GM12878 (cell line): ENCODE data around the gene MFSD12. TPM values are rescaled to one million over a fixed set of nuclear protein-coding genes. Genes with fewer than 3 reads are reported as not detected.

Experiments
- ATAC-seq: fragments of 200-7000 bp; cut with Tn5 transposase; 3 replicates; pipeline ENCODE4 v1.9.1; 2020; ENCODE audit warnings: mild to moderate bottlenecking, moderate library complexity
- BruUV-seq: library from RNA; stranded (reverse); fragments of 400-500 nt; replicated peaks from 2 replicates; lab custom pipeline; 2021; lab: Mats Ljungman, UMichigan
- CTCF ChIA-PET: fragments of 300-600 bp; sonication (Branson Sonifier 250); formaldehyde crosslinking; extraction: SDS; loops from one replicate; lab custom pipeline; 2021; ENCODE audit warnings: inconsistent platforms; lab: Yijun Ruan, JAX
- POLR2A ChIA-PET: fragments of 350-600 bp; formaldehyde crosslinking; extraction: SDS; loops from one replicate; lab custom pipeline; 2021; ENCODE audit warnings: inconsistent platforms; lab: Charles Lee
- RAD21 ChIA-PET: fragments of 300-600 bp; sonication (Branson Sonifier 250); formaldehyde crosslinking; loops from one replicate; lab custom pipeline; 2023; ENCODE audit warnings: antibody characterized with exemption; ENCODE audit not compliant: unreplicated experiment; lab: Charles Lee
- SMC1A ChIA-PET: fragments of 300-600 bp; sonication (Branson Sonifier 250); formaldehyde crosslinking; loops from one replicate; lab custom pipeline; 2023; ENCODE audit not compliant: unreplicated experiment, uncharacterized antibody; lab: Charles Lee
- DNase-seq: peaks from one replicate; pipeline ENCODE4 v3.0.0-alpha.2; 2011; ENCODE audit warnings: low read depth, low spot score
- FAIRE-seq: peaks from 3 replicates; lab custom pipeline; 2011; peaks lifted over from hg19 to GRCh38; lab: Jason Lieb, UNC
- H2AFZ ChIP-seq: 2 replicates; pipeline ENCODE4 v1.6.0; 2011; ENCODE audit warnings: low read depth, low read length, control low read depth; ENCODE audit not compliant: control insufficient read depth
- H3K27ac ChIP-seq: 2 replicates; pipeline ENCODE4 v1.5.1; 2011; ENCODE audit warnings: control low read depth; ENCODE audit not compliant: control insufficient read depth, insufficient read depth
- H3K27me3 ChIP-seq, 2 experiments: replicated peaks in 1 of 2; 2 replicates each; pipeline versions ENCODE4 v1.6.0 to v1.6.1; 2011; ENCODE audit warnings: low read length in 1 of 2; ENCODE audit not compliant: control insufficient read depth in 2 of 2, insufficient read depth in 2 of 2
- H3K36me3 ChIP-seq, 2 experiments: 2 replicates each; pipeline ENCODE4 v1.5.1; 2011; ENCODE audit warnings: low read length in 1 of 2; ENCODE audit not compliant: control insufficient read depth in 2 of 2, insufficient read depth in 2 of 2
- H3K4me1 ChIP-seq: 2 replicates; pipeline ENCODE4 v1.6.1; 2011; ENCODE audit warnings: mild to moderate bottlenecking, low read length, moderate library complexity, mixed read lengths; ENCODE audit not compliant: control insufficient read depth, insufficient read depth
- H3K4me2 ChIP-seq: 2 replicates; pipeline ENCODE4 v1.6.0; 2011; ENCODE audit warnings: control low read depth; ENCODE audit not compliant: control insufficient read depth, insufficient read depth
- H3K4me3 ChIP-seq: fragments of 200-600 bp; sonication (generic); 2 replicates; pipeline ENCODE4 v1.5.1; 2016
- H3K79me2 ChIP-seq: 2 replicates; pipeline ENCODE4 v1.6.0; 2011; ENCODE audit warnings: low read length; ENCODE audit not compliant: control insufficient read depth, insufficient read depth
- H3K9ac ChIP-seq: 2 replicates; pipeline ENCODE4 v1.8.0; 2011; ENCODE audit warnings: low read length, control low read depth, mixed read lengths; ENCODE audit not compliant: control insufficient read depth, insufficient read depth
- H3K9me3 ChIP-seq: replicated peaks from 3 replicates; pipeline ENCODE4 v1.5.1; 2011; ENCODE audit warnings: mild to moderate bottlenecking, low read length; ENCODE audit not compliant: control insufficient read depth, insufficient read depth
- H4K20me1 ChIP-seq: 2 replicates; pipeline ENCODE4 v1.6.0; 2011; ENCODE audit not compliant: control insufficient read depth, insufficient read depth
- EED ChIP-seq: sonication (generic); IDR thresholded peaks from 2 replicates; pipeline ENCODE4 v1.6.1; 2016; ENCODE audit warnings: antibody characterized with exemption, low read depth
- SIX5 ChIP-seq: IDR thresholded peaks from 2 replicates; pipeline ENCODE4 v1.6.1; 2011; ENCODE audit warnings: mild to moderate bottlenecking, low read depth, low read length, moderate library complexity; ENCODE audit not compliant: severe bottlenecking
- TAF1 ChIP-seq: IDR thresholded peaks from 2 replicates; pipeline ENCODE4 v1.6.1; 2011; ENCODE audit warnings: mild to moderate bottlenecking, low read depth, low read length, borderline replicate concordance
- ZBTB40 ChIP-seq: fragments of 450-650 bp; IDR thresholded peaks from 2 replicates; pipeline ENCODE4 v1.6.1; 2016; ENCODE audit warnings: mild to moderate bottlenecking, moderate library complexity, borderline replicate concordance
- WGBS: methylation state at CpG from one replicate; pipeline ENCODE4 v1.1.6; 2016; ENCODE audit warnings: low lambda C conversion rate; ENCODE audit not compliant: insufficient replicate concordance, insufficient coverage; ENCODE audit errors: missing lambda C conversion rate; 5-methylcytosine and 5-hydroxymethylcytosine counted together
- in situ Hi-C: fragments of 300-500 bp; cut with MboI; formaldehyde crosslinking; loops from 9 replicates; pipeline ENCODE4 v1.14.3; 2018; ENCODE audit warnings: mixed read lengths
- intact Hi-C: fragments of 100-400 bp; cut with micrococcal nuclease; formaldehyde crosslinking; loops from one replicate; pipeline ENCODE4 v1.14.2; 2022; ENCODE audit not compliant: unreplicated experiment
- polyA plus RNA-seq, 11 experiments: library from polyadenylated mRNA; depleted of rRNA in 4 of 11; unstranded in 6 of 11; stranded (reverse) in 5 of 11; fragments of >200 nt; fragmentation: Nextera tagmentation in 4 of 11; fragmentation: Illumina TruSeq in 1 of 11; extraction: Ambion mirVana in 4 of 11; extraction: Trizol in 1 of 11; gene quantifications; 1 replicate in 1 of 11; 2 replicates in 10 of 11; pipeline versions ENCODE4 v1.2.1 to v1.2.3, GENCODE V29; 2011 to 2016; ENCODE audit warnings: inconsistent platforms in 2 of 11, missing spikeins in 2 of 11, low read depth in 1 of 11
- total RNA-seq, 4 experiments: library from RNA; depleted of rRNA in 3 of 4; stranded (reverse); fragments of >200 nt in 3 of 4; fragmentation: Illumina TruSeq in 1 of 4; extraction: Trizol in 1 of 4; gene quantifications; 2 replicates each; pipeline versions ENCODE4 v1.2.1 to v1.2.3, GENCODE V29; 2013 to 2021
- TF ChIP-seq, protein P1 (sequence below): fragments of 450-650 bp; IDR thresholded peaks from 2 replicates; pipeline ENCODE4 v1.6.1; 2017; ENCODE audit warnings: low read depth, mild to moderate bottlenecking, moderate library complexity
- TF ChIP-seq, protein P2 (sequence below): fragments of 450-650 bp; IDR thresholded peaks from 2 replicates; pipeline ENCODE4 v1.6.1; 2017; ENCODE audit warnings: mild to moderate bottlenecking, moderate library complexity

Gene MFSD12
- total and polyA plus RNA-seq, 10 of the 15 experiments (the other 5 are each of a cell fraction or from before 2014, with no cell fraction given): 0.58 to 65.9 (median 16.8) TPM

DNA sequence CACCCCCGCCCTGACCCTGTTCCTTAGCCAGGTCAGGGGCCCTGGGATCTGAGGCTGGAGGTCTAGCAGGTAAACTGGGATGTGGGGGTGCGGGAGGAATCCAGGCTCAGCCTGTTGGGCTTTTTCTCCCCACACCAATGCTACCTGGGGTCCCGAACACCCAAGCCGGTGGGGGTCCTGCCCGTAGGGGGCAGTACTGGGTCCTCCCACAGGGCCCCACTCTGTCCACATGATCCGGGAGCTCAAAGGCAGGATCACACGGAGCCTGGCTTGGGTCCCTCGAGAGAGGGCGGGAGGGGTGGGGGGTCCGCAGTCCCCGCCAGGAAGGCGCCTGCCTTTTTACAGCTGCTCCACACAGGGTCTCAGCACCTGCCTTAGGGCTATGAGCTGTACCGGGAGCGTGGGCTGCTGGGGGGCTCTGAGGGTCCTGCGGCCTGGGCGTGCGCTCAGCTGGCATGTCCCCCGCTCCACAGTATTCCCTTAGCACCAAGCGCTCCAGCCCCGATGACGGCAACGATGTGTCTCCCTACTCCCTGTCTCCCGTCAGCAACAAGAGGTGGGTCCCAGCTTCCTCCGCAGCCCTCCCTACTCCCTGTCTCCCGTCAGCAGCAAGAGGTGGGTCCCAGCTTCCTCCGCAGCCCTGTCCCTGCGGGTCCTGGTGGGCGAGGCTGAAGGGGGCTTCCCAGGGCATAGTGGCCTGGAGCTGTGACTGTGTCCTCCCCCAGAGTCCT is 30.7 kb downstream of the MFSD12 start (continued):
- TF ChIP-seq EED (no peak), SIX5 (no peak)

GRCh38 chr19:3524904-3525451 is 32.4 kb downstream of the MFSD12 start:
- H3K4me1 ChIP-seq: no peaks in the 10 kb centered on the region
- FAIRE-seq: no peak
- no peak overlapping the region for H3K4me3 ChIP-seq
- no peak overlapping the region for H2AFZ ChIP-seq
- intact Hi-C loops (no loop called here), in situ Hi-C loops (no loop called here)
- no peaks in the 10 kb centered on the region; the same call in none of the 2 replicates for H3K79me2 ChIP-seq
- no peak overlapping the region for H3K9ac ChIP-seq
- ChIA-PET SMC1A (no interaction called here), CTCF (no interaction called here), POLR2A (no interaction called here), RAD21 (no interaction called here)
- no peak overlapping the region for H3K27ac ChIP-seq
- no peak overlapping the region for H3K4me2 ChIP-seq
- 83% methylated on average over 14 of the region's 20 CpGs for WGBS
- peaks cover 2 to 39% of the 10 kb centered on the region in 2 experiments; a peak in 3 of 4 replicates for H3K36me3 ChIP-seq
- no peaks in the 10 kb centered on the region for H3K27me3 ChIP-seq
- no peaks in the 10 kb centered on the region for H3K9me3 ChIP-seq
- ATAC-seq: no peak
- no peaks in the 10 kb centered on the region for H4K20me1 ChIP-seq
- no peak for DNase-seq
- no TSS peak for BruUV-seq
- TF ChIP-seq, protein P1, sequence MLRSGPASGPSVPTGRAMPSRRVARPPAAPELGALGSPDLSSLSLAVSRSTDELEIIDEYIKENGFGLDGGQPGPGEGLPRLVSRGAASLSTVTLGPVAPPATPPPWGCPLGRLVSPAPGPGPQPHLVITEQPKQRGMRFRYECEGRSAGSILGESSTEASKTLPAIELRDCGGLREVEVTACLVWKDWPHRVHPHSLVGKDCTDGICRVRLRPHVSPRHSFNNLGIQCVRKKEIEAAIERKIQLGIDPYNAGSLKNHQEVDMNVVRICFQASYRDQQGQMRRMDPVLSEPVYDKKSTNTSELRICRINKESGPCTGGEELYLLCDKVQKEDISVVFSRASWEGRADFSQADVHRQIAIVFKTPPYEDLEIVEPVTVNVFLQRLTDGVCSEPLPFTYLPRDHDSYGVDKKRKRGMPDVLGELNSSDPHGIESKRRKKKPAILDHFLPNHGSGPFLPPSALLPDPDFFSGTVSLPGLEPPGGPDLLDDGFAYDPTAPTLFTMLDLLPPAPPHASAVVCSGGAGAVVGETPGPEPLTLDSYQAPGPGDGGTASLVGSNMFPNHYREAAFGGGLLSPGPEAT: no peak
- TF ChIP-seq TAF1: no peak
- TF ChIP-seq, protein P2, sequence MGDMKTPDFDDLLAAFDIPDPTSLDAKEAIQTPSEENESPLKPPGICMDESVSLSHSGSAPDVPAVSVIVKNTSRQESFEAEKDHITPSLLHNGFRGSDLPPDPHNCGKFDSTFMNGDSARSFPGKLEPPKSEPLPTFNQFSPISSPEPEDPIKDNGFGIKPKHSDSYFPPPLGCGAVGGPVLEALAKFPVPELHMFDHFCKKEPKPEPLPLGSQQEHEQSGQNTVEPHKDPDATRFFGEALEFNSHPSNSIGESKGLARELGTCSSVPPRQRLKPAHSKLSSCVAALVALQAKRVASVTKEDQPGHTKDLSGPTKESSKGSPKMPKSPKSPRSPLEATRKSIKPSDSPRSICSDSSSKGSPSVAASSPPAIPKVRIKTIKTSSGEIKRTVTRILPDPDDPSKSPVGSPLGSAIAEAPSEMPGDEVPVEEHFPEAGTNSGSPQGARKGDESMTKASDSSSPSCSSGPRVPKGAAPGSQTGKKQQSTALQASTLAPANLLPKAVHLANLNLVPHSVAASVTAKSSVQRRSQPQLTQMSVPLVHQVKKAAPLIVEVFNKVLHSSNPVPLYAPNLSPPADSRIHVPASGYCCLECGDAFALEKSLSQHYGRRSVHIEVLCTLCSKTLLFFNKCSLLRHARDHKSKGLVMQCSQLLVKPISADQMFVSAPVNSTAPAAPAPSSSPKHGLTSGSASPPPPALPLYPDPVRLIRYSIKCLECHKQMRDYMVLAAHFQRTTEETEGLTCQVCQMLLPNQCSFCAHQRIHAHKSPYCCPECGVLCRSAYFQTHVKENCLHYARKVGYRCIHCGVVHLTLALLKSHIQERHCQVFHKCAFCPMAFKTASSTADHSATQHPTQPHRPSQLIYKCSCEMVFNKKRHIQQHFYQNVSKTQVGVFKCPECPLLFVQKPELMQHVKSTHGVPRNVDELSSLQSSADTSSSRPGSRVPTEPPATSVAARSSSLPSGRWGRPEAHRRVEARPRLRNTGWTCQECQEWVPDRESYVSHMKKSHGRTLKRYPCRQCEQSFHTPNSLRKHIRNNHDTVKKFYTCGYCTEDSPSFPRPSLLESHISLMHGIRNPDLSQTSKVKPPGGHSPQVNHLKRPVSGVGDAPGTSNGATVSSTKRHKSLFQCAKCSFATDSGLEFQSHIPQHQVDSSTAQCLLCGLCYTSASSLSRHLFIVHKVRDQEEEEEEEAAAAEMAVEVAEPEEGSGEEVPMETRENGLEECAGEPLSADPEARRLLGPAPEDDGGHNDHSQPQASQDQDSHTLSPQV: no peak
- TF ChIP-seq ZBTB40: no peak
